ENCODE results near the gene DNAH14. TPM values are rescaled to one million over a fixed set of nuclear protein-coding genes. Genes with fewer than 3 reads are reported as not detected.

DNAH14 gene
- total RNA-seq, 1 donor from 2014 or later: 84.7 TPM

DNA sequence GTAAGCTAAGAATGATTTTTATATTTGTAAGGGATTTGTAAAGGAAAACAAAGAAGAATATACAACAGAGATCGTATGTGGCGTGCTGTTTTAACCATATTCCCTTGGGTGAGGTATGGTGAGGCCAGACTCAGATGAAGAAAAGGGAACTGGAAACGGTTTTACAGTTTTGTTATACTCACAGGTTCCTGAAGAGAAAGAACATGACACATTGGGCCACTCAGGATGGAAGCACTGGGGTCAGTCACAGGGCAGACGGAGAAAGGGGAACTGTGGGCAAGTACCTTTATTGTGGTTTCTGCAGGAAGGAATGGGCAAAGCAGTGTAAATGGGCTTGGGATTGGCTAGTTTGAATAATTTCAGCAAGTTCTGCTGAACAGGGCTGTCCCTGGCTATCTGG is 321.0 kb downstream of the DNAH14 start:
- TF ChIP-seq, protein P1, sequence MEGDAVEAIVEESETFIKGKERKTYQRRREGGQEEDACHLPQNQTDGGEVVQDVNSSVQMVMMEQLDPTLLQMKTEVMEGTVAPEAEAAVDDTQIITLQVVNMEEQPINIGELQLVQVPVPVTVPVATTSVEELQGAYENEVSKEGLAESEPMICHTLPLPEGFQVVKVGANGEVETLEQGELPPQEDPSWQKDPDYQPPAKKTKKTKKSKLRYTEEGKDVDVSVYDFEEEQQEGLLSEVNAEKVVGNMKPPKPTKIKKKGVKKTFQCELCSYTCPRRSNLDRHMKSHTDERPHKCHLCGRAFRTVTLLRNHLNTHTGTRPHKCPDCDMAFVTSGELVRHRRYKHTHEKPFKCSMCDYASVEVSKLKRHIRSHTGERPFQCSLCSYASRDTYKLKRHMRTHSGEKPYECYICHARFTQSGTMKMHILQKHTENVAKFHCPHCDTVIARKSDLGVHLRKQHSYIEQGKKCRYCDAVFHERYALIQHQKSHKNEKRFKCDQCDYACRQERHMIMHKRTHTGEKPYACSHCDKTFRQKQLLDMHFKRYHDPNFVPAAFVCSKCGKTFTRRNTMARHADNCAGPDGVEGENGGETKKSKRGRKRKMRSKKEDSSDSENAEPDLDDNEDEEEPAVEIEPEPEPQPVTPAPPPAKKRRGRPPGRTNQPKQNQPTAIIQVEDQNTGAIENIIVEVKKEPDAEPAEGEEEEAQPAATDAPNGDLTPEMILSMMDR (IDR thresholded peaks at IDR 0.05; ENCODE audit: unreplicated experiment): no peak
- Mint-ChIP-seq H3K9me3 (peaks cover 32% of the 10 kb centered on the region), H3K27me3 (ENCODE audit: low read depth) (no peaks in the 10 kb centered on the region), H3K27ac (no peak overlapping the region), H3K4me1 (no peaks in the 10 kb centered on the region), H3K36me3 (peaks cover 18% of the 10 kb centered on the region), H3K4me3 (no peak overlapping the region)
- no peak for DNase-seq (ENCODE audit: low spot score in 2 of 2, unreplicated experiment in 2 of 2)

DNA sequence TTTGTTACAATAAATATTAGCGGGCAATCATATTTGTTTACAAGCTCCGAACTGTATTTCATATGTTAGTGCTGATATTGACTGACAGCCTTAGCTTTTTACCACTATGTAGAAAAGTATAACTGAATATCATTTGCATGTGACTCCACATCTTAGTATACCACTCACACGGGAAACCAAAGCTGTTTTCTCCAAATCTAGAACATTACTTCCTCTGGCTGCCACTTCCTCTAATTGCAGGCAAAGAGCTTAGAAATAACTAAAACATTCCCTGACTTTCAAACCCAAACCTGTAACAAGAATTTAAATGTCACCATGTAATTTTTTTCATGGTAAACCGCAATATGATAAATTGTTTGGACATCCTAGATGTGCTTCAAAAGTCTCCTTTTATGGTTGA is 323.7 kb downstream of the DNAH14 start:
- Mint-ChIP-seq H3K36me3 (peaks cover 16% of the 10 kb centered on the region), H3K4me1 (no peaks in the 10 kb centered on the region), H3K4me3 (no peak overlapping the region), H3K27me3 (ENCODE audit: low read depth) (no peaks in the 10 kb centered on the region), H3K9me3 (peaks cover 28% of the 10 kb centered on the region), H3K27ac (no peak overlapping the region)
- DNase-seq (ENCODE audit: low spot score in 2 of 2, unreplicated experiment in 2 of 2): no peak
- TF ChIP-seq, protein P1 (IDR thresholded peaks at IDR 0.05; ENCODE audit: unreplicated experiment): no peak

DNA sequence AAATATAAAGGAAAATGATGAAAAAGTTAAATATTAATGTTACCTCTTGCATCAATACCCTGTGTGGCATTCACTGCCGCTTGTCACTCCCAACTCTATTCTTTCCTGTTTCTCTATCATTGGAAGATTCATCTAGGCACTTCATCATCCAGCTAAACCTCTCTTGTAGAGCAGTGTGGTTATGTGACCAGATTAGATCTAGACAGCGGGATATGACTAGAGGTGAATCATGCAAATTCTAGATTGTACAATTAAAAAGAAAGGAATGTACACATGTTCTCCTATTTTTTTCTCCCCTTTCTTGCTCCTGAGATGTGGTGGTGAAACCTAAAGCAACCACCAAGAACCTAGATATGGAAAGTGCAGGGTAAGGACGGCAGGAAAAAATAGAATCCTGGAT is 324.3 kb downstream of the DNAH14 start:
- Mint-ChIP-seq H3K9me3 (peaks cover 28% of the 10 kb centered on the region), H3K27me3 (ENCODE audit: low read depth) (no peaks in the 10 kb centered on the region), H3K36me3 (peaks cover 16% of the 10 kb centered on the region), H3K4me1 (no peaks in the 10 kb centered on the region), H3K27ac (no peak overlapping the region), H3K4me3 (no peak overlapping the region)
- TF ChIP-seq, protein P1 (IDR thresholded peaks at IDR 0.05; ENCODE audit: unreplicated experiment): no peak
- DNase-seq (ENCODE audit: low spot score in 2 of 2, unreplicated experiment in 2 of 2): no peak

DNA sequence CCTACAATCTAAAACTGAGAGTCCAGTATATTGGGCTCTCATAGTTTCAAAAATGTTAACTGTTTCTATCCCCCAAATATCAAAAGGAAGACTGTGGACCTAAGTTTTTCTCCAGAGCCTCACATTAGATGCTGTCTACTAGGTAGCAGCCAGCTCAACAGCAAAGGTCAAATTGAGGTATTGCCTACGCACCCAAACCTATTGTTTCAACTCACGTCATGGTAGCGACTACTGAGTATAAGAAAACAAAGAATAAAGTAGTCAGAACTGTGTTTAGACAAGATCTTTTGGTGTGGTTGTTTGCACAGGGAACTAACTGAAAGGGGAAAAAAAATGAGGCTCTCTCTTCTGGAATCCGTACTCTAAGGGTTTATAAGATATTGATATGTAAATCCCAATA is 325.2 kb downstream of the DNAH14 start:
- DNase-seq (ENCODE audit: low spot score in 2 of 2, unreplicated experiment in 2 of 2): no peak
- TF ChIP-seq, protein P1 (IDR thresholded peaks at IDR 0.05; ENCODE audit: unreplicated experiment): no peak
- Mint-ChIP-seq H3K27ac (no peak overlapping the region), H3K36me3 (peaks cover 16% of the 10 kb centered on the region), H3K4me1 (no peaks in the 10 kb centered on the region), H3K4me3 (no peak overlapping the region), H3K27me3 (ENCODE audit: low read depth) (no peaks in the 10 kb centered on the region), H3K9me3 (peaks cover 26% of the 10 kb centered on the region)

DNA sequence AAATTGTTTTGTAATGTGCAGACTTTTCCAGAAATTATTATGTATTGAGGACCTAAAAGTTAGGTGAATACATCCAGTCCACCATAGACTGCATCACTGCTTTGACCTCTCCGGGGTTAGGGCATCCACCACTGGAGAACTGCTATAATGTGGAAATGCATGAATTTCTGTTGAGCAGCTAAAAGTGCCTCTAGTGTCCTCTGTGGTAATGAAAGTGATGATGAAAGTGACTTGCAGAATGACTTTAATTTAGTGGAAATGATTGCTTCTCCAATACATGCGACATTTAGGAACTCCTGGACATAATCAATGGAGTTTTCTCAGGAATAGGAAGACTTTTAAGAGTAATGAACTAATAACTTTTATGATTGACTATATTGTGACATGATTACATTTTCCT is 327.6 kb downstream of the DNAH14 start:
- DNase-seq (ENCODE audit: low spot score in 2 of 2, unreplicated experiment in 2 of 2): no peak
- Mint-ChIP-seq H3K27me3 (ENCODE audit: low read depth) (no peaks in the 10 kb centered on the region), H3K27ac (no peak overlapping the region), H3K36me3 (peaks cover 32% of the 10 kb centered on the region), H3K4me3 (no peak overlapping the region), H3K4me1 (no peaks in the 10 kb centered on the region), H3K9me3 (peaks cover 41% of the 10 kb centered on the region)
- TF ChIP-seq, protein P1 (IDR thresholded peaks at IDR 0.05; ENCODE audit: unreplicated experiment): no peak

DNA sequence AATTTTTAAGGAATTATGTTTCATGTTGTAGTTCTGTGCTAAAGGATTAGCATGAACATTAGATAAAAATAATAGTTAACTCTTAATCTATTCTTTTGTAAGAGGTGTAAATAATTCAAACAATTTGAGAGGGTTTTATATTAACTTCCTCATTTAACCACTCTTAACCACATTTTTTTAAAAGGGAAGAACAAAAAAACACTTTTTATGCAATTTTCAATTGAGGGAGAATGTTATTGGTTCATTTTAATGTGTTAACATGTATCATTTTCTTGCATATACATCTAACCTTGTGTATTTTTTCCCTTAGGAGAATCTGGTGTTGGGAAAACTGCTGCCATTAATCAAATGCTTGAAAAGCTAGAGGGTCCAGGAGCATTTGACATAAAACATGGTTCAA is 329.3 kb downstream of the DNAH14 start:
- DNase-seq (ENCODE audit: low spot score in 2 of 2, unreplicated experiment in 2 of 2): no peak
- TF ChIP-seq, protein P1 (IDR thresholded peaks at IDR 0.05; ENCODE audit: unreplicated experiment): no peak
- Mint-ChIP-seq H3K4me3 (no peak overlapping the region), H3K9me3 (peaks cover 48% of the 10 kb centered on the region), H3K27me3 (ENCODE audit: low read depth) (no peaks in the 10 kb centered on the region), H3K36me3 (peaks cover 39% of the 10 kb centered on the region), H3K27ac (no peak overlapping the region), H3K4me1 (no peaks in the 10 kb centered on the region)

Measured in mesothelial cell of epicardium (in vitro differentiated cells).